Effector memory CD4-positive, alpha-beta T cell (primary cell): Measurements from ENCODE around the gene SOX18.

ENCODE experiments used
- DNase-seq, 3 donors: peaks; one replicate each; pipeline ENCODE4 v3.0.0-alpha.2; 2020
- H3K27ac ChIP-seq: 2 replicates; pipeline ENCODE4 v1.7.0; 2013; ENCODE audit warnings: mild to moderate bottlenecking, low read length, moderate library complexity; ENCODE audit not compliant: insufficient read depth, poor library complexity, severe bottlenecking
- H3K27me3 ChIP-seq: replicated peaks from 2 replicates; pipeline ENCODE4 v1.7.0; 2013; ENCODE audit warnings: mild to moderate bottlenecking, low read length; ENCODE audit not compliant: insufficient read depth, control insufficient read depth, poor library complexity, severe bottlenecking
- H3K36me3 ChIP-seq: 2 replicates; pipeline ENCODE4 v1.7.0; 2013; ENCODE audit warnings: mild to moderate bottlenecking, low read length, moderate library complexity; ENCODE audit not compliant: control insufficient read depth, insufficient read depth
- H3K4me1 ChIP-seq: 2 replicates; pipeline ENCODE4 v1.7.0; 2013; ENCODE audit warnings: low read length, mild to moderate bottlenecking; ENCODE audit not compliant: control insufficient read depth, insufficient read depth, poor library complexity, severe bottlenecking
- H3K4me3 ChIP-seq: 2 replicates; pipeline ENCODE4 v1.7.0; 2013; ENCODE audit warnings: low read length, low read depth, mild to moderate bottlenecking; ENCODE audit not compliant: insufficient read depth, poor library complexity, severe bottlenecking
- H3K9me3 ChIP-seq: 2 replicates; pipeline ENCODE4 v1.7.0; 2013; ENCODE audit warnings: mild to moderate bottlenecking, low read length, moderate library complexity; ENCODE audit not compliant: control insufficient read depth

SOX18 gene

DNA sequence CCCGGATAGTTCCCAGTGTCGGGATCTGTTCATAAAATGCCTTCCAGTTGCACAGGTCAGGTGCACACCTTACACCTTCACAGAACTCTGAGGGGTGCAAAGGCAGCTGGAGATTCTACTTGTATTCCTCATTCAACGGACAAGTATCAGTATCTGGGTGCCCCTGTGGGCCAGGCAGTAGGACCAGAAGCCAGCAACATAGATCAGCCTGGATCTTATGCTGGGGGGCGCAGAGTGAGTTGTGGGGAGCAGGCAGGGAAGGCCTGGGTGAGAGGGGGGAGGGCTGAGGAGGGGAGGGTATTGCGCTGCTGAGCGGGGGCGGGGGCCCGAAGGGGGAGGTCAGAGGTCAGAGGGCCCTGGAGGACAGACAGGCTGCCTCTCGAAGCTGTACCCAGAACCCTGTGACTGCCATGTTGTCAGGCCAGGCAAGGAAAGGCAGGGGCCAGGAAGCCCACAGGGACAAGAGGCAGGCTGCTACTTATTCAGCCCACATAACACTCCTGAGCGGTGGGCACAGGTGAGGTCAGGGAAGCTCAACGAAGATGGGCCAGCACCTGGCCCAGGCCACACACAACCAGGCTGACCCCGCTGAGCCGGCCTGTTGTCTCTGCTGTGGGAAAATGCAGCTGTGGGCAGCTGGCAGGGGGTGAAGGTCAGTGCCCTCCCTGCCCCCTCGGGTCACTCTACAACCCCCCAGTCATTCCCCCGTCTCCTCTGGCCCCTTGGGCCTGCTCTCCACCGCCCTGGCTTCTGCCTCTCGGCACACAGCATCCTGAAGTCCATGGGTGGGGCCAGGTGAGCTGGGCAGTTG lies 31.6 kb upstream of the SOX18 start:
- no peak for DNase-seq
- Histone ChIP-seq H3K27me3 (no peaks in the 10 kb centered on the region), H3K27ac (peak overlapping the region; percentile 82), H3K4me1 (peaks cover 51% of the 10 kb centered on the region), H3K36me3 (peaks cover 4% of the 10 kb centered on the region), H3K9me3 (no peaks in the 10 kb centered on the region), H3K4me3 (no peak overlapping the region)

DNA sequence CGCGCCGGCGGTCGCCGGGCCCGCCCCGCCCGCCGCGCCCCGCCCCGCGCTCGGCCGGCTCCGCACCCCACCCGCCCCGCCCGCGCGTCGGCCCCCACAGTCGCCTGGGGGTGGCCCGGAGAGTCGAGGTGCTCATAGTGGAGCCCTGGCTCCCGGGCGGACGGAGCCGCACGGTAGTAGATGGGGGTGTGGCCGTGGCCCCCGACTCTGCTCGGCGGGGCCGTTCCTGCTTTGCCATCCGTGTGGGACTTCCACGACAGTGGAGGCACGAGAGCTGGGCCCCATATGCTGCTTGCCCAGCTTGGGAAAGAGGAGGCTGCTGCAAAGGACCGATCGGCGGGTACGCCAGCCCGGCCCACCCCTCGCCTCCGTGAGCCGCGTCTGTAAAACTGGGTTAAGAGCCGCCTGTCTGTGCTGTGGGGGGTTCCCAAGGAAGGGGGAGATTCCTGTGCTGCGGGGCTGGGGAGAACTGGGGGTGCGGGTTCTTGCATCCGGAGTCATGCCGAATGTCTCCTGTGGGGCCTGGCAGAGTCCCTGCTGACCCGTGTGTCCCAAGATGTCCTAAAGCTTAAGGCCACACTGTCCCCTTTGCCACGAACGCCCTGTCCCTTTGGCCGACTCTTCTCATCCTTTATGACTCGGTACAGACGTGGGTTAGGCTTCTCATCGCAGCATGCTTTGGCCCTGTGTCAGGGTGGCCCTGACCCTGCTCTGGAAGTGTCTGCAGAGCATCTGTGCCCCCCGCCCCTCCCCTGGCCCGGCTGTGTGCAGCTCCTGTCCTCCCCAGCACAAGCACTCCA lies 30.8 kb upstream of the SOX18 start, which contains the start of gene OPRL1:
TSS of gene OPRL1 (plus strand) at position 70 of the 800 bp plus-strand sequence. CDS start 12,639 bp downstream, outside the sequence.
- Histone ChIP-seq H3K4me3 (peak within 1 kb of the TSS; percentile 85), H3K9me3 (no peaks in the 10 kb centered on the region), H3K36me3 (peaks cover 11% of the 10 kb centered on the region), H3K27ac (peak within 1 kb of the TSS; percentile 82), H3K4me1 (peaks cover 51% of the 10 kb centered on the region), H3K27me3 (no peaks in the 10 kb centered on the region)
- peak; percentile 57 to 65 (median 60) for DNase-seq

DNA sequence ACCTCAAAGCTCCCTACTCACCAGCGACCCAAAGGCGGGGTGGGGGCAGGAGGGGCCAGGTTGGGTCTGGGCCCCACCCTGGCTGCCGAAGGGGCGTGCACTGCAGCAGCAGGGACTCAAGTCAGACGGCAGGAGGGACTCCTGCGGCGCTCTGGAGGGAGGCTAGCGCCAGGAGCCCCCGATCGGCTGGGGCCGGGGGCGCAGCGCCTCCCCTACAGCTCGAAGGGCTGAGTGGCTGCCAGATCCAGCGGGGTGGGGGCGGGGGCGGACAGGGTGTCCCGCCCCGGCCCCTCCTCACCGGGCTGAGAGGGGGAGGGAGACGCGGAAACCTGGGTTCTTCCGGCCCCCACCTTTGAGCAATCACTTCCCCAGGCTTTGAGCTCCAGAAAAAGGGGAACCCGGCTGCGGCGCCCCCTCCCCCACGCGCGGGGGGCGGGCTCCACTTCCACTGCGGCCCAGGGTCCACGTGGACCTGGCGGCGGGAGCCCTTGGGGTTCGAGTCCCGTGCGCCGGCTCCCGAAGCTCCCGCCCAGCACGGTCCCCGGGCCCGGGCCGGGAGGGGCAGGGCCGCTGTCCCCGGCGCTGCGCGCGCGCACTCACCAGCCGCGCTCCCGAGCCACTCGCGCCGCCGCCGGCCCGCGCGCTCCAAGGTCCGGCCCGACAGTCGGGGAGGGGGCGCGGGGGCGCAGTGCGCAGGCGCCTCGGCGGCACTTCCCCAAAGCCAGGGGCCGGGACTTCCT lies 30.0 kb upstream of the SOX18 start, which contains the start of gene RGS19:
TSS of gene RGS19 (minus strand) at position 246 of the 740 bp plus-strand sequence. CDS start 2,632 bp downstream, outside the sequence.
- H3K36me3 ChIP-seq: peaks cover 18% of the 10 kb centered on the region
- H3K4me1 ChIP-seq: peaks cover 46% of the 10 kb centered on the region
- peak within 1 kb of the TSS; percentile 85 for H3K4me3 ChIP-seq
- DNase-seq: peak; percentile 57 to 66 (median 63)
- no peaks in the 10 kb centered on the region for H3K9me3 ChIP-seq
- H3K27ac ChIP-seq: peak within 1 kb of the TSS; percentile 82
- no peaks in the 10 kb centered on the region for H3K27me3 ChIP-seq

DNA sequence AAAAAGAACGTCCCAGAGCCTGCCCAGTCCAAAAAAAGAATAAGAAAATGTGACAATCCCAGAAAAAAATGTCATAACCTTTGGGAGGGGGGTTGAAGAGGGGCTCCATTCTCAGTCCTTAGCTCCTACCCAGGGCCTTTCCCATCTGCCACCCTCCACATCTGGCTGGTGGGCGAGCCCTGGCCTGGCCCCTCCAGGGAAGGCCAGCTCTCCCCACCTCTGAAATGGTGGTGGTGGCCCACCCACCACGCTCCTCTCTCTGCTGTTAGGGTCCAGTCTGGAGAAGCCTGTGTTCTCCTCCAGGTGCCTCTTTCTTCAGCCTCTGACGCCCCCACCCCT lies 29.5 kb upstream of the SOX18 start:
- H3K27me3 ChIP-seq: no peaks in the 10 kb centered on the region
- DNase-seq: no peak
- H3K4me3 ChIP-seq: peak overlapping the region; percentile 85
- H3K27ac ChIP-seq: peak overlapping the region; percentile 76
- peaks cover 24% of the 10 kb centered on the region for H3K36me3 ChIP-seq
- peaks cover 41% of the 10 kb centered on the region for H3K4me1 ChIP-seq
- no peaks in the 10 kb centered on the region for H3K9me3 ChIP-seq

DNA sequence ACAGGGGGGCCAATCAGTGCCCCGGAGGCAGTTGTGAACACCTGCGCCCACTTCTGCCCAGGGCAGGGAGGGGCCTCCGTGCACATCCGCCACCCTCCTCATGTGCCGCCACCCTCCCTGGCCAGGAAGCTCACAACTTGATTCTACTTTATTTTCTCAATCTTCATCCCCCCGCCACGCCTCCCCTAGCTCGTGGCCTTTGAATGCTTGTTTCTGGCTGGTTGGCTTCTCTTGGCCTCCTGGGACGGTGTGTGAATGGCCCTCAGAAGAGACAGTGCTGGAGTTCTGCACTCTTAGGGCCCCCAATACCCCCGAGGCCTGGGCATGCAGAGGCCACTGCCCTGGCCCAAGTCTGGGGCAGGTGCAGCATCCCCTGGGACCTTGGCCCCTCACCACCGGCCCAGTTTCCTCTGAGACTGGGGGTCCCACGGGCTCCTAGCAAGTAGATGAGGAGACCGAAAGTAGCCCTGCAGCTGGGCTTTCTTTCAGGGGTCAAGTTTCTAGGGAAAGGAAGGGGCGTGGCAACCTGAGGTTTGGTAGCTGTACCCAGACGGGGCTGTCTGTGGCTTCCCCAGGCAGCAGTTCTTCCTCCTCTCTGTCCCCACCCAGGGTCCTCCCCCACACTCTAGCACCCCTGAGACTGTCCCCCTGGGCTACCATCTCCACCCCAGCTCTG lies 28.6 kb upstream of the SOX18 start:
- H3K4me3 ChIP-seq: peak overlapping the region; percentile 85
- H3K27me3 ChIP-seq: no peaks in the 10 kb centered on the region
- peak overlapping the region; percentile 76 for H3K27ac ChIP-seq
- DNase-seq: peak; percentile 32 to 45 (median 45)
- H3K36me3 ChIP-seq: peaks cover 33% of the 10 kb centered on the region
- H3K4me1 ChIP-seq: peaks cover 38% of the 10 kb centered on the region
- H3K9me3 ChIP-seq: no peaks in the 10 kb centered on the region

DNA sequence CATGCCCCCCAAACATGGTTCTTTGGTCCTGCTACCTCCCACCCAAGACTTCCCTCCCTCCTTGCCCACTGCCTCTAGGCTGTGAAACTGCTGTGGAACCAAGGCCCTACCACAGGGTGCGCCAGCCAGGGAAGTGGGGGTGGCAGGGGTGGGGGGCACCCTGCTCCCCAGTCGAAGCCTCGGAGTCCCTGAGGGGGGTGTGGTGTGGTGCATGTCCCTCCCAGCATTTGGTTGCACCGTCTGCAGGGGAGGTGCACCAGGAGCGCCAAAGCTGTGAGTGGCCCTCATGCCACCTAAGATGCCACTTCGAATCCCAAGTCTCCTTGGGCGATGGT lies 28.1 kb upstream of the SOX18 start:
- Histone ChIP-seq H3K27me3 (no peaks in the 10 kb centered on the region), H3K4me1 (peaks cover 35% of the 10 kb centered on the region), H3K9me3 (no peaks in the 10 kb centered on the region), H3K36me3 (peaks cover 38% of the 10 kb centered on the region), H3K27ac (peak overlapping the region; percentile 76), H3K4me3 (peak overlapping the region; percentile 85)
- DNase-seq: no peak

DNA sequence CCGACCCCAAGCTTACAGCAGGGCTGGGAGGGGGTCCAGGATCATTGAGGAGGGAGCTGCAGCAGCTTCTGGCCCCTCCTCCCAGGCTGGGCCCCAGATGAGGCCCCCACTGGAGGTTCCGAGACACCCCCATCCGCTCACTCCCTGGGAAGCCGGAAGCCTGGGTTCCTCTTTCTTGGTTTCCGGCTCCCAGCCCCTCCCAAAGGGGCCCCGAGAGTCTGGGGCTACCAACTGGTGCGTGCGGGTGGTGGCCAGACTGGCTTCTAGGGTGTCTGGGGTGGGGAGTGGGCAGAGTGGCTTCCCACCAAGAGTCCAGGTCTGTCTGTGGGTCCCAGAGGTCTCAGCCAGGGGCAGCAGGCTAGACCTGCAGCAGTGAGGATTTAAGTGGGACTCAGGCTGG lies 27.7 kb upstream of the SOX18 start:
- H3K9me3 ChIP-seq: no peaks in the 10 kb centered on the region
- peak in 1 of 3 donors; percentile 37 for DNase-seq
- H3K4me1 ChIP-seq: peaks cover 32% of the 10 kb centered on the region
- no peaks in the 10 kb centered on the region for H3K27me3 ChIP-seq
- H3K4me3 ChIP-seq: peak overlapping the region; percentile 85
- H3K36me3 ChIP-seq: peaks cover 41% of the 10 kb centered on the region
- peak overlapping the region; percentile 76 for H3K27ac ChIP-seq

DNA sequence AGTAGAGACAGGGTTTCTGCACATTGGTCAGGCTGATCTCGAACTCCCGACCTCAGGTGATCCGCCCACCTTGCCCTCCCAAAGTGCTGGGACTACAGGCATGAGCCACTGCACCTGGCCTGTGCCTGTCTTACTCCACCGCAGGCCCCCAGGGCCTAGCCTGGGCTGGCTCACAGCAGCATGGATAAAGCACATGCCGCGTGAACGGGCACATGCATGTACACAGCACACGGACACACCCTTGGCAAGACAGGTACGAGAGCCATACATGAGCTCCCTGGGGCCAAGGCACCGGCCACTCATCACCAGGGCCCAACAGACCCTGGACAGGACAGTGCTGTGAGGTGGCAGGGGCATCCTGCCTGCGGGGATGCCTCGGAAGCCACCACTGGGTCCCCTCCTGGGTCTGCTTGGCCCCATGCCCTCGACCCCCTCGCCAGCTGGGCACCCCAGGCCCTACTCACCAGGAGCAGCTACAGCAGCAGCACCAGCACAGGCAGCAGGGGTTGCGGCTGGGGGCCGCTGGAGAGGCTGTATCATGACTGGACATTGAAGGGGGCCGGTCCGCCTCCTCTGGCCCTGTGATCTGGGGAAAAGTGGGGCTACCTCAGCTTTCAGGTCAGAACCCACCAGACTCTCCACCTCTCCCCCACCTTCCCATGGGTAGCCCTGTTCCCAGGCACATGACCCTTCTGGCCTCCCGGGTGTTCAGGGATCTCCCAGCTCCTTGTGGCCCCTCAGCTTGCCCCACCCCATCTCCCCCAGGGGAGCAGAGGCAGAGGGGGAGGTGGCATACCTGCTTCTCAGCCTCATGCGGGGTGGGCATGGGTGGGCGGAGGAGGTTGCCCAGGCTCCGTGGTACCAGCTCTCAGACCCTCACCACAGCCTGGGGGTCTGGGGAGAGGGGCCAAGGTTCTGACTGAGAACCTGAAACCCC lies 26.9 kb upstream of the SOX18 start:
- H3K36me3 ChIP-seq: peaks cover 45% of the 10 kb centered on the region
- peak overlapping the region; percentile 85 for H3K4me3 ChIP-seq
- no peaks in the 10 kb centered on the region for H3K27me3 ChIP-seq
- H3K4me1 ChIP-seq: peaks cover 29% of the 10 kb centered on the region
- H3K27ac ChIP-seq: peak overlapping the region; percentile 76
- no peak for DNase-seq
- H3K9me3 ChIP-seq: no peaks in the 10 kb centered on the region
